HepG2 (cell line): ENCODE results near the gene WDR47. TPM values are rescaled to one million over a fixed set of nuclear protein-coding genes. Genes with fewer than 3 reads are reported as not detected.

Experiments
- CSRNP1 ChIP-seq: sonication (generic); formaldehyde crosslinking; IDR thresholded peaks from 2 replicates; pipeline ENCODE4 v1.8.1; 2023; ENCODE audit warnings: mild to moderate bottlenecking, missing genetic modification reagents
- IKZF5 ChIP-seq: IDR thresholded peaks from 2 replicates; pipeline ENCODE4 v1.6.1; 2018; ENCODE audit warnings: missing genetic modification reagents, mild to moderate bottlenecking, missing compliant biosample characterization
- PLRG1 ChIP-seq: fragments of 450-650 bp; conservative IDR thresholded peaks from 2 replicates; pipeline ENCODE4 v1.6.1; 2016
- SNAI1 ChIP-seq: sonication (generic); formaldehyde crosslinking; IDR thresholded peaks from 2 replicates; pipeline ENCODE4 v1.5.0; 2020; ENCODE audit warnings: mild to moderate bottlenecking, missing genetic modification reagents, borderline replicate concordance
- SNAPC4 ChIP-seq: sonication (generic); formaldehyde crosslinking; IDR thresholded peaks from 2 replicates; pipeline ENCODE4 v1.4.0; 2020; ENCODE audit warnings: mild to moderate bottlenecking, missing genetic modification reagents
- SNRNP70 ChIP-seq: fragments of 200-400 bp; formaldehyde crosslinking; IDR thresholded peaks from 2 replicates; pipeline ENCODE4 v1.6.1; 2017; ENCODE audit warnings: mild to moderate bottlenecking, low read depth, low read length, moderate library complexity
- SP4 ChIP-seq: sonication (generic); formaldehyde crosslinking; IDR thresholded peaks from 2 replicates; pipeline ENCODE4 v1.8.1; 2023; ENCODE audit warnings: mild to moderate bottlenecking, missing genetic modification reagents
- SP5 ChIP-seq: IDR thresholded peaks from 2 replicates; pipeline ENCODE4 v1.6.1; 2016; ENCODE audit warnings: low read depth, borderline replicate concordance
- ZBTB34 ChIP-seq: sonication (generic); formaldehyde crosslinking; IDR thresholded peaks from 2 replicates; pipeline ENCODE4 v1.8.0; 2022; ENCODE audit warnings: mild to moderate bottlenecking, missing genetic modification reagents
- ZC3H13 ChIP-seq: sonication (generic); formaldehyde crosslinking; IDR thresholded peaks from 2 replicates; pipeline ENCODE4 v1.8.1; 2023; ENCODE audit warnings: mild to moderate bottlenecking, missing genetic modification reagents, moderate library complexity
- ZNF12 ChIP-seq: sonication (generic); formaldehyde crosslinking; IDR thresholded peaks from 2 replicates; pipeline ENCODE4 v1.5.0; 2020; ENCODE audit warnings: missing genetic modification reagents
- ZNF136 ChIP-seq: sonication (generic); formaldehyde crosslinking; IDR thresholded peaks from 2 replicates; pipeline ENCODE4 v1.8.1; 2022; ENCODE audit warnings: low read depth, mild to moderate bottlenecking, moderate library complexity, missing genetic modification reagents
- ZNF674 ChIP-seq: sonication (generic); formaldehyde crosslinking; IDR thresholded peaks from 2 replicates; pipeline ENCODE4 v1.5.0; 2020; ENCODE audit warnings: low read depth, mild to moderate bottlenecking, missing genetic modification reagents
- ZSCAN30 ChIP-seq: sonication (generic); formaldehyde crosslinking; IDR thresholded peaks from 2 replicates; pipeline ENCODE4 v1.5.0; 2020; ENCODE audit warnings: mild to moderate bottlenecking, missing genetic modification reagents
- polyA plus RNA-seq, 8 experiments: library from polyadenylated mRNA; depleted of rRNA in 3 of 8; stranded (reverse) in 7 of 8; unstranded in 1 of 8; fragments of >200 nt; fragmentation: Illumina TruSeq in 4 of 8; extraction: Trizol in 4 of 8; gene quantifications; 2 replicates each; pipeline versions ENCODE4 v1.2.1 to v1.2.3, GENCODE V29; 2011 to 2016; ENCODE audit warnings: low read depth in 4 of 8, missing spikeins in 1 of 8, mixed read lengths in 1 of 8; ENCODE audit not compliant: insufficient read depth in 1 of 8
- total RNA-seq, 5 experiments: library from RNA; depleted of rRNA; stranded (reverse); fragments of >200 nt; fragmentation: Illumina TruSeq; extraction: Trizol; gene quantifications; 2 replicates each; pipeline ENCODE4 v1.2.3, GENCODE V29; 2016; ENCODE audit warnings: low read depth in 1 of 5
- TF ChIP-seq, protein P1 (sequence below): sonication (generic); formaldehyde crosslinking; IDR thresholded peaks from 2 replicates; pipeline ENCODE4 v1.5.1; 2020; ENCODE audit warnings: missing genetic modification reagents, mild to moderate bottlenecking, borderline replicate concordance

Gene WDR47
- total and polyA plus RNA-seq, 2 of the 13 experiments (the other 11 are each of a cell fraction or from before 2014, with no cell fraction given): 4.3 to 5.9 TPM

- TF ChIP-seq CSRNP1: peak; percentile 93
- no peak for TF ChIP-seq ZBTB34
- no peak for TF ChIP-seq ZNF12 (CRISPR knock-in tag)
- TF ChIP-seq ZC3H13: peak; percentile 38; the same call in 1 of the 2 replicates
- no peak for TF ChIP-seq SNAI1
- no peak for TF ChIP-seq ZNF674 (CRISPR knock-in tag)
- peak; percentile 76; the same call in 1 of the 2 replicates for TF ChIP-seq IKZF5 (CRISPR knock-in tag)
- TF ChIP-seq SNRNP70: no peak
- no peak for TF ChIP-seq PLRG1
- TF ChIP-seq, protein P1, sequence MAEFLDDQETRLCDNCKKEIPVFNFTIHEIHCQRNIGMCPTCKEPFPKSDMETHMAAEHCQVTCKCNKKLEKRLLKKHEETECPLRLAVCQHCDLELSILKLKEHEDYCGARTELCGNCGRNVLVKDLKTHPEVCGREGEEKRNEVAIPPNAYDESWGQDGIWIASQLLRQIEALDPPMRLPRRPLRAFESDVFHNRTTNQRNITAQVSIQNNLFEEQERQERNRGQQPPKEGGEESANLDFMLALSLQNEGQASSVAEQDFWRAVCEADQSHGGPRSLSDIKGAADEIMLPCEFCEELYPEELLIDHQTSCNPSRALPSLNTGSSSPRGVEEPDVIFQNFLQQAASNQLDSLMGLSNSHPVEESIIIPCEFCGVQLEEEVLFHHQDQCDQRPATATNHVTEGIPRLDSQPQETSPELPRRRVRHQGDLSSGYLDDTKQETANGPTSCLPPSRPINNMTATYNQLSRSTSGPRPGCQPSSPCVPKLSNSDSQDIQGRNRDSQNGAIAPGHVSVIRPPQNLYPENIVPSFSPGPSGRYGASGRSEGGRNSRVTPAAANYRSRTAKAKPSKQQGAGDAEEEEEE: no peak
- TF ChIP-seq SP5: peak; percentile 33; the same call in 1 of the 2 replicates
- TF ChIP-seq SNAPC4 (CRISPR knock-in tag): no peak
- TF ChIP-seq ZNF136 (CRISPR knock-in tag): no peak
- peak; percentile 77 for TF ChIP-seq SP4 (CRISPR knock-in tag)
- no peak for TF ChIP-seq ZSCAN30 (CRISPR knock-in tag)
Observed at GRCh38 chr1:108963052-108963686, 78.7 kb downstream of the WDR47 start, which contains the start of gene CLCC1 (continued).
